Measurements from ENCODE around the gene FOXP4. TPM values are rescaled to one million over a fixed set of nuclear protein-coding genes. Genes with fewer than 3 reads are reported as not detected.

Gene FOXP4, protein sequence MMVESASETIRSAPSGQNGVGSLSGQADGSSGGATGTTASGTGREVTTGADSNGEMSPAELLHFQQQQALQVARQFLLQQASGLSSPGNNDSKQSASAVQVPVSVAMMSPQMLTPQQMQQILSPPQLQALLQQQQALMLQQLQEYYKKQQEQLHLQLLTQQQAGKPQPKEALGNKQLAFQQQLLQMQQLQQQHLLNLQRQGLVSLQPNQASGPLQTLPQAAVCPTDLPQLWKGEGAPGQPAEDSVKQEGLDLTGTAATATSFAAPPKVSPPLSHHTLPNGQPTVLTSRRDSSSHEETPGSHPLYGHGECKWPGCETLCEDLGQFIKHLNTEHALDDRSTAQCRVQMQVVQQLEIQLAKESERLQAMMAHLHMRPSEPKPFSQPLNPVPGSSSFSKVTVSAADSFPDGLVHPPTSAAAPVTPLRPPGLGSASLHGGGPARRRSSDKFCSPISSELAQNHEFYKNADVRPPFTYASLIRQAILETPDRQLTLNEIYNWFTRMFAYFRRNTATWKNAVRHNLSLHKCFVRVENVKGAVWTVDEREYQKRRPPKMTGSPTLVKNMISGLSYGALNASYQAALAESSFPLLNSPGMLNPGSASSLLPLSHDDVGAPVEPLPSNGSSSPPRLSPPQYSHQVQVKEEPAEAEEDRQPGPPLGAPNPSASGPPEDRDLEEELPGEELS
- polyA plus RNA-seq (2011; rRNA removed) (1.9 and 3.1 TPM in 2 replicates), polyA minus RNA-seq (2011; rRNA and poly(A)+ RNA removed) (3.9 and 5.2 TPM in 2 replicates)

GRCh38 chr6:41545703-41546474 is at the start of gene FOXP4:
TSS of gene FOXP4 (plus strand) at chr6:41546381. CDS start at chr6:41565761, 19,380 bp downstream.
- peak within 1 kb of the TSS; percentile 90 for H3K4me3 ChIP-seq (ENCODE audit: low read depth, low read length)
- ChIA-PET CTCF (interaction anchor here (1.2 to 1.5 kb wide), 2 partner anchors 103 to 175 kb away, joined by 3 read pairs; no protein-coding TSS in a partner anchor), POLR2A (interaction anchor here (0.6 kb wide), 1 partner anchor 20 kb away, joined by 4 read pairs; no protein-coding TSS in a partner anchor)
- peak; percentile 82 for DNase-seq (ENCODE audit: low read depth, low spot score)
- no peak within 1 kb of the TSS for H3K27ac ChIP-seq (ENCODE audit: low read depth, low read length)
- peaks cover 4% of the 10 kb centered on the region; the same call in 1 of the 2 replicates for H3K9me3 ChIP-seq (ENCODE audit: control insufficient read depth, insufficient read depth, low read length)
- TF ChIP-seq CTCF (IDR thresholded peaks at IDR 0.05; ENCODE audit: low read depth, low read length): no peak
- peaks cover 4% of the 10 kb centered on the region for H3K27me3 ChIP-seq (ENCODE audit: control insufficient read depth, insufficient read depth, low read length)

DNA sequence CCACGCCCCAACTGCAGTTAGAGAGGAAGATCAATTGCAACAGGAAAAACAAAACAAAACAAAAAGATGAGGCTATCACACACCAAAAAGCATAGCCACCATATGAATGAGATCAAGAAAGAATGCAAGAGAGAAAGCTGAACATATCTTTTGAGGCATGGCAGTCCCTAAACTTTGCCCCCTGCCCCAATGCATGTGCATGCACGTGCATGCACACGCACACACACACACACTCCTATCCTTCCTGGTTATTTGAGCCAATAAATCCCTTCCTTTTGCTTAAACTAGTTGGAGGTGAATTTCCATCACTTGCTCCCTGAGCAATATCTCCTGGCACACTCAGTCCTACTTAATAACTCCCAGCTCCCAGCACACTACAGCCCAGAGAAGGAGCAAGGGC is 48.6 kb upstream of the FOXP4 start:
- H3K4me3 ChIP-seq (ENCODE audit: low read depth, low read length): no peak overlapping the region
- POLR2A ChIA-PET: interaction anchor here (0.9 kb wide), 1 partner anchor 9 kb away, joined by 5 read pairs; no protein-coding TSS in a partner anchor
- CTCF ChIA-PET: interaction anchor here (1.1 to 1.6 kb wide), 2 partner anchors 129 to 186 kb away, joined by 3 read pairs; no protein-coding TSS in a partner anchor
- no peak for TF ChIP-seq CTCF (IDR thresholded peaks at IDR 0.05; ENCODE audit: low read depth, low read length)
- DNase-seq (ENCODE audit: low read depth, low spot score): no peak
- H3K27me3 ChIP-seq (ENCODE audit: control insufficient read depth, insufficient read depth, low read length): peaks cover 4% of the 10 kb centered on the region
- no peak overlapping the region for H3K27ac ChIP-seq (ENCODE audit: low read depth, low read length)
- no peaks in the 10 kb centered on the region for H3K9me3 ChIP-seq (ENCODE audit: control insufficient read depth, insufficient read depth, low read length)

DNA sequence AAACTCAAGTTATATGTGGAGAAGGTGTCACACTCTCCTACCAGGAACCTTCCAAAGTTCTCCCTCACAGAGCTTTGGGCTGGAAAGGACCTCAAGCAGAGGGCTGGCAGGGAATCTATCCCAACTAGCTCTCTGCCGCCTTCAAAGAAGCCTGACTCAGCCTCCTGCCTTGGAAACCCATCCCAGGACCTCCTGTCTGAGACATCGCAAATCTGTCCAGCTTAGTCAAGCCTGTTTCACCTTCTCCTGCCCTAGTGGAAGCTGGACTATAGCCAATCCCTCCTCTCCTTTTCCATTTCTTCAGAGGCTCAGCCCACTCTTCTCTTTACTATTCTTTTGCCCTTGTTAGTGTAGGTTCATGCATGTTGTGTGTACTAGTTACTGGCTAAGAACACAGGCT is 48.2 kb upstream of the FOXP4 start:
- no peak overlapping the region for H3K27ac ChIP-seq (ENCODE audit: low read depth, low read length)
- no peak for DNase-seq (ENCODE audit: low read depth, low spot score)
- ChIA-PET CTCF (interaction anchor here (1.1 to 1.6 kb wide), 2 partner anchors 130 to 185 kb away, joined by 3 read pairs; no protein-coding TSS in a partner anchor), POLR2A (interaction anchor here (0.9 kb wide), 1 partner anchor 10 kb away, joined by 5 read pairs; no protein-coding TSS in a partner anchor)
- no peaks in the 10 kb centered on the region for H3K9me3 ChIP-seq (ENCODE audit: control insufficient read depth, insufficient read depth, low read length)
- no peak for TF ChIP-seq CTCF (IDR thresholded peaks at IDR 0.05; ENCODE audit: low read depth, low read length)
- no peak overlapping the region for H3K4me3 ChIP-seq (ENCODE audit: low read depth, low read length)
- peaks cover 4% of the 10 kb centered on the region for H3K27me3 ChIP-seq (ENCODE audit: control insufficient read depth, insufficient read depth, low read length)

GRCh38 chr6:41498968-41499599 is 47.1 kb upstream of the FOXP4 start:
- DNase-seq (ENCODE audit: low read depth, low spot score): no peak
- H3K27ac ChIP-seq (ENCODE audit: low read depth, low read length): no peak overlapping the region
- no peaks in the 10 kb centered on the region for H3K9me3 ChIP-seq (ENCODE audit: control insufficient read depth, insufficient read depth, low read length)
- peaks cover 4% of the 10 kb centered on the region for H3K27me3 ChIP-seq (ENCODE audit: control insufficient read depth, insufficient read depth, low read length)
- no peak for TF ChIP-seq CTCF (IDR thresholded peaks at IDR 0.05; ENCODE audit: low read depth, low read length)
- H3K4me3 ChIP-seq (ENCODE audit: low read depth, low read length): no peak overlapping the region
- ChIA-PET CTCF (no interaction called here), POLR2A (no interaction called here)
